ENCODE data around the gene PHYHD1. TPM values are rescaled to one million over a fixed set of nuclear protein-coding genes. Genes with fewer than 3 reads are reported as not detected.

PHYHD1 gene
- total RNA-seq, 1 donor = 9.9 TPM

- DNase-seq (ENCODE audit: low read depth) = no peak
- TF ChIP-seq CTCF (IDR thresholded peaks at IDR 0.05; ENCODE audit: insufficient read depth, low read depth, low read length) = no peak
- no peak overlapping the region for H3K4me3 ChIP-seq (ENCODE audit: low read depth, low read length)
These were observed 1.2 kb upstream of the PHYHD1 start for GRCh38 chr9:128919402-128920089.

GRCh38 chr9:128921881-128922763, 1.3 kb downstream of the PHYHD1 start:
- peak overlapping the region; percentile 72 for H3K4me3 ChIP-seq (ENCODE audit: low read depth, low read length)
- DNase-seq (ENCODE audit: low read depth) = peak; percentile 97
- peak; percentile 21 for TF ChIP-seq CTCF (IDR thresholded peaks at IDR 0.05; ENCODE audit: insufficient read depth, low read depth, low read length)

- no peak for TF ChIP-seq CTCF (IDR thresholded peaks at IDR 0.05; ENCODE audit: insufficient read depth, low read depth, low read length)
- H3K4me3 ChIP-seq (ENCODE audit: low read depth, low read length) = no peak overlapping the region
- DNase-seq (ENCODE audit: low read depth) = no peak
These were observed 2.7 kb downstream of the PHYHD1 start for GRCh38 chr9:128923493-128923883.

GRCh38 chr9:128927731-128928411, 7.1 kb downstream of the PHYHD1 start:
- peak; percentile 54 for DNase-seq (ENCODE audit: low read depth)

GRCh38 chr9:128928624-128929023, 7.8 kb downstream of the PHYHD1 start:
- DNase-seq (ENCODE audit: low read depth) = no peak
- no peak for TF ChIP-seq CTCF (IDR thresholded peaks at IDR 0.05; ENCODE audit: insufficient read depth, low read depth, low read length)
- no peak overlapping the region for H3K4me3 ChIP-seq (ENCODE audit: low read depth, low read length)

More at GRCh38 chr9:128927731-128928411, 7.1 kb downstream of the PHYHD1 start:
- no peak overlapping the region for H3K4me3 ChIP-seq (ENCODE audit: low read depth, low read length)
- peak; percentile 88 for TF ChIP-seq CTCF (IDR thresholded peaks at IDR 0.05; ENCODE audit: insufficient read depth, low read depth, low read length)

GRCh38 chr9:128929560-128929959, 8.8 kb downstream of the PHYHD1 start:
- no peak overlapping the region for H3K4me3 ChIP-seq (ENCODE audit: low read depth, low read length)
- no peak for DNase-seq (ENCODE audit: low read depth)
- TF ChIP-seq CTCF (IDR thresholded peaks at IDR 0.05; ENCODE audit: insufficient read depth, low read depth, low read length) = no peak
